Epithelial cell of esophagus (primary cell): Measurements from ENCODE around the gene PPP2R2C.

ENCODE experiments used
- DNase-seq: peaks from one replicate; pipeline ENCODE4 v3.0.0; 2010; ENCODE audit warnings: low read depth
- H3K4me3 ChIP-seq: 2 replicates; pipeline ENCODE4 v1.5.1; 2011; ENCODE audit warnings: mild to moderate bottlenecking, low read length, control low read depth
- TF ChIP-seq, protein P1 (sequence below): IDR thresholded peaks from 2 replicates; pipeline ENCODE4 v1.5.1; 2011; ENCODE audit warnings: low read depth, mild to moderate bottlenecking, low read length, control low read depth, inconsistent platforms; ENCODE audit not compliant: insufficient read depth; ENCODE audit errors: missing control alignments

Gene PPP2R2C

DNA sequence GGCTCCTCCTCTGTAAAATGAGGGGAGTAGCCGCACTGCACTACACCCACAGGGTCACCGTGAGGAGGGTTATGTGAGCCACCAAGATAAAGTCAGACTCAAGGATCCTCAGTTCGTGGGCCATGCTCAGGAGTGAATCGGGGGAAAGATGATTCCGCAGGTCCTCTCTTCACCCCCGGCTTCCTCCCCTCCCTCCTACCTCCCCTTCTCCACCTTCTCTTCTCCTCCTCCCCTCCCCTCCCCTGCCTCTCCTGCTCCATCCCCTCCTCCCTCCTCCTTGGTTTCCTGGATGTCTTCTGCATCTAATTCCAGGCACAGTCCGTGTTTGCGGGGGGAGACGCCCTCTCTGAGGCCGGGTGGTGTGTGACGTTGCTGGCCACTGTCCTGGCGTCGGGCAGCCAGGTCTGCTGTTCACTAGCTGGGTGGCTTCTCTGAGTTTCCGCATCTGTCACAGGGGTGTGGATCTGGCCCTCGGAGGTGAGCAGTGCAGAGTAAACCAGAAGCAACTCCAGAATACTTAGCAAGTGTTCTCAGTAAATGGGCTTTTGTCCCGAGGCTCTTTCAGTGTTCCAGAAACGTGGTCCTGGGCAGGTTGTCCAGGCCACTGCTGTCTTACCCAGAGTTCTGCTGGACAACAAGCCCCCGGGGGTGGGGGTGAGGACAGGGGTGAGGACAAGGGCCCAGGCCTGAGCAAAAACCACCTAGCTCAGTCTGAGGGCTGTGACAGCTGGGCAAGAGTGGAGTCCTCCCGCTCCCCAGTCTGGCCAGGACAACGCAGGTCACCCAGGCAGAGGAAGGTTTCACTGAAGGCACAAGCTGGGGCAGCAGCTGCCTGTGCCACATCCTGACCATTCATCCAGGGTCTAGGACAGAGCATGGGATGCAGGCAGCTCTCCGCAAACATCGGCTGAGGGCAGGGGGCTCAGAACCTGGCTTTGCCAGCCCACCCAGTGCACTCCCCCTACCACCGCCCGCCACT, 92.4 kb downstream of the PPP2R2C start:
- no peak overlapping the region for H3K4me3 ChIP-seq
- DNase-seq: no peak
- TF ChIP-seq, protein P1, sequence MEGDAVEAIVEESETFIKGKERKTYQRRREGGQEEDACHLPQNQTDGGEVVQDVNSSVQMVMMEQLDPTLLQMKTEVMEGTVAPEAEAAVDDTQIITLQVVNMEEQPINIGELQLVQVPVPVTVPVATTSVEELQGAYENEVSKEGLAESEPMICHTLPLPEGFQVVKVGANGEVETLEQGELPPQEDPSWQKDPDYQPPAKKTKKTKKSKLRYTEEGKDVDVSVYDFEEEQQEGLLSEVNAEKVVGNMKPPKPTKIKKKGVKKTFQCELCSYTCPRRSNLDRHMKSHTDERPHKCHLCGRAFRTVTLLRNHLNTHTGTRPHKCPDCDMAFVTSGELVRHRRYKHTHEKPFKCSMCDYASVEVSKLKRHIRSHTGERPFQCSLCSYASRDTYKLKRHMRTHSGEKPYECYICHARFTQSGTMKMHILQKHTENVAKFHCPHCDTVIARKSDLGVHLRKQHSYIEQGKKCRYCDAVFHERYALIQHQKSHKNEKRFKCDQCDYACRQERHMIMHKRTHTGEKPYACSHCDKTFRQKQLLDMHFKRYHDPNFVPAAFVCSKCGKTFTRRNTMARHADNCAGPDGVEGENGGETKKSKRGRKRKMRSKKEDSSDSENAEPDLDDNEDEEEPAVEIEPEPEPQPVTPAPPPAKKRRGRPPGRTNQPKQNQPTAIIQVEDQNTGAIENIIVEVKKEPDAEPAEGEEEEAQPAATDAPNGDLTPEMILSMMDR: no peak

DNA sequence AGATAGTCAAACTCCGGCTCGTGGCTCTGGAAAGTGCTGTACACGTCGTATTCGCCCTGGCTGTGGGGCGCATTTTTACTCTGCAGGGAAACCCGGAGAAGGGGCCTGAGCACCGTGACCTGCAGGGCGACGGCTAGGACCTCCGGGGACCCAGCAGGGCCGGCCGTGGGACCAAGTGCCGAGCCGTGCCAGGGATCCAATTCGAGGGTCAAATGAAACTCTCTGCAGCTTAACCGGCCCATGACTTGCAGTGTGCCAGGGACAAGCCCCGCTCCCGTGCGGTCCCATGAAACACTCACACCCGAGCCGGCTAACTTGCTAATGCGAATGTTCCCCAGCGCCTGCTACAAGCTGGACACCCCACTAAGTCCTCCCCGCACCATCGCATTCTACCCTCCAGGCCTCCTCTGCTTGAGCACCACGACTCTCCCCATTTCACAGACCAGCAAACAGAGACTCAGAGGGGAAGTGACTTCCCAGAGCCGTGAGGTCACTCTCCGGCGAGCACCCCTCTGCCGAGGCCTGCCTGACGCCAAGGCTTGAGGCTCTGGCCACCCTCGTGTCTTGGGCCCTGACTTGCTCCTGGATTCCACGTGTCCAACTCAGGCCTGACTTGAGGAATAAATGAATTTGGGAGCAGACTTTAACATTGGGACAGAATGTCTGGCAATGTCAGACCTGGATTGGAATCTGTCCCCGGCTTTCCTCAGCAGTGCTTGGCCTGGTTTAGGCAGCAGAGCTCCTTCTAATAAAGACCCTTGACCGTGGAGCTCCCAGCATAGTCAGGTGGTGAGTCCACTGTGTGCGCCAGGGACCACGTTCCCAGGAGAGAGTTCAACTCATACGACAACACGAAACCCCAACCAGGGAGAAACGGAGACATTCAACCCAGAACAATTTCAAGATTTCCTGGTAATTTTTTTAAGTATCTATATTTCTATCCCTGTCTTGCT, 93.6 kb downstream of the PPP2R2C start:
- no peak overlapping the region for H3K4me3 ChIP-seq
- no peak for DNase-seq
- TF ChIP-seq, protein P1: no peak

DNA sequence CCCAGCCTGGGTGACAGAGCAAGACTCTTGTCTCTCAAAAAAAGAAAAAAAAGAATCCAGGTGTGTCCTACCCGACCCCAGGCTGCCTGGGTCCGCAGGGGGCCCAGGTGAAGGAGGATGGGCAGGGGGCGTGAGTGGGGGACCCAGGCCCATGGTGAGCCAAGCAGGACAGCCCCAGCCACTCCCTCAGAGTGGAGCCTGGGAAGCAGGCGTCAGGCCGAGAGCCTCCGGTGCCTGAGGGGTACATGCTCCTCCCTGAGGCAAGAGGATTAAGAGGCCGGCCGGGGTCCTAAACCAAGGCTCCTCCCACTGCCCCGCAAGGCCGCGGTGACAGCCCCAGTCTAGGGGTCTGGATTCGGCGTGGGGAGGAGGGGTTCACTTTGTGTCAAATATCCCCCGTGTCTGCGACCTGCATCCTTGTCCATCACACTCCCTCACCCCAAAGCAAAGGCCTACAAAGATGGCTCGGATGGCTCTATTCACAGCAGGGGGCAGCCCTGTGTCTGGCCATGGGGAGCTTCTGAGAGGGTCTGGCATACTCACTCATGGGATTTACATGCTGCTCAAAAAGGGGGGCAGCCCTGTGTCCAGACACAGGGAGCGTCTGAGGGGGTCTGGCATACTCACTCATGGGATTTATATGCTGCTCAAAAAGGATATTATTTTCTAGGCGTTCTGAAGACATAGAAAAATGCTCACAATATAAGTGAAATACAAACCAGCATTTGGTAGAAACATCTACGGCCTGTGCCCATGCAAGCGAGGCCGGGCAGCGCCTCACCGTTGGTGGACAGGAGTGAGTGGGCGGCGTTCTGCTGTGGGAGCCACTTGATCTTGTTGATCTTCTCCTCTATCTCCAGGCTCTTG, 94.6 kb downstream of the PPP2R2C start:
- TF ChIP-seq, protein P1: no peak
- H3K4me3 ChIP-seq: no peak overlapping the region
- DNase-seq: no peak

DNA sequence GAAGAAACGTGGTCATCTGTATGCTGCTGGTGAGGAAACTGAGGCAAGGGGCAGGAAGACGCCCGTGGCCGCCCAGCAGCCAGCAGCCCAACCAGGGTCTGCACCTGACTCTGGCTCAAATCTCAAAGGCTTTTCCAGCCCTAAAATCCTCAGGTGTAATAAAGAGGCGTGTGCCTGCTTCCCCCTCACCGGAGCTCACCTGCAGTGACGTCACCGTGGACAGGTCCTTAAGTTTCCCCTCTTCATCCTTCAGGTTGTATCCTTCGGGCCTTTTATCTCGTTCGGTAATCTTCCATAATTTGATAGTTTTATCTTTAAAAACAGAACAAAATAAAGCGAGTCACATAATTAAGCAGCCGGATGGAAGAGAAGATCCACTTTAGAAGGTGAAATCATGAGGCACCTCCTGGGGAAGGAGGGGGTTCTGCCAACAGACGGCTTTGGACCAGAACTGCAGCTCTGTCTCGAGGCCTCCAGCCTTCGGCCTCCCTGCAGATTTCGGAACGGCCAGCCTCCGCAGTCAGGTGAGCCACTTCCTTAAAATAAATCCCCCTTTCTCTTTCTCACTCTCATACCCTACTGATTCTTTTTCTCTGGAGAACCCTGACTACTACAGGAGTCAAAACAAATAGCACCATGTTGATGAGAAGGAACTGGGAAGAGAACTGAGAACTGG, 96.7 kb downstream of the PPP2R2C start:
- TF ChIP-seq, protein P1: no peak
- H3K4me3 ChIP-seq: no peak overlapping the region
- DNase-seq: no peak

DNA sequence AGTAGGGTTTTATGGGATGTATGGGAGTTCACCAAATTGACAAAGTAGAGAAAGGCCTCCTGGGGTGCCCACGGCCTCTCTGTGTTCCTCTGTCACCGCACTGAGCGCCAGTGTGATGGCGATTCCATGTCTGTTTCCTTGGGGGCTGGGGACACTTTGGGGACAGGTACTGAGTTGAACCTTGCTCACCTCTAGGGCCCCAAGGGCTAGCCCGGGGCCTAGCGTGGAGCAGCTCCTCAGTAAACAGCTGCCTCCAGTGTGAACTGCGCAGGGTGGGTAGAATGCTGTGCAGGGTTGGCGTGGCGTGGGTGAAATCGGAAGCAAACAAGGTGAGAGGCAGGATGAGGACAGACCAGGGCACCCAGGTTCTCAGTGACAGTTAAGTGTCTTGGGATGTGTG, 97.8 kb downstream of the PPP2R2C start:
- TF ChIP-seq, protein P1: no peak
- no peak overlapping the region for H3K4me3 ChIP-seq
- DNase-seq: no peak
